K562 (cell line): ENCODE results near the gene CSF3. TPM values are rescaled to one million over a fixed set of nuclear protein-coding genes. Genes with fewer than 3 reads are reported as not detected.
A peak's percentile ranks its signal among the peaks of the same experiment; 100 is the strongest.

ENCODE experiments used
- HDAC1 ChIP-seq, 2 experiments: fragments of 450-650 bp; IDR thresholded peaks; 2 replicates each; pipeline ENCODE4 v1.6.1; 2016 to 2017; ENCODE audit warnings: inconsistent platforms in 1 of 2, mild to moderate bottlenecking in 1 of 2, moderate library complexity in 1 of 2
- HMG20B ChIP-seq: fragments of 250-450 bp; sonication (Bioruptor Pico); IDR thresholded peaks from 2 replicates; pipeline ENCODE4 v1.5.0; 2021; ENCODE audit warnings: mild to moderate bottlenecking
- KLF13 ChIP-seq: fragments of 450-650 bp; IDR thresholded peaks from 2 replicates; pipeline ENCODE4 v1.6.1; 2016; ENCODE audit warnings: missing genetic modification characterization, low read depth, mild to moderate bottlenecking, missing compliant biosample characterization, moderate library complexity, borderline replicate concordance
- MAFK ChIP-seq: IDR thresholded peaks from 2 replicates; pipeline ENCODE4 v1.6.1; 2011; ENCODE audit warnings: low read length, improper control_type of control experiment
- MEIS2 ChIP-seq: fragments of 450-650 bp; IDR thresholded peaks from 2 replicates; pipeline ENCODE4 v1.6.1; 2014; ENCODE audit warnings: mild to moderate bottlenecking; ENCODE audit not compliant: partially characterized antibody
- PHB ChIP-seq: fragments of 250-450 bp; sonication (Bioruptor Pico); IDR thresholded peaks from 2 replicates; pipeline ENCODE4 v1.5.0; 2021
- RBBP5 ChIP-seq: fragments of 200-600 bp; sonication (generic); IDR thresholded peaks from 2 replicates; pipeline ENCODE4 v1.6.1; 2012; ENCODE audit warnings: borderline replicate concordance, mild to moderate bottlenecking, low read length, control low read depth, inconsistent platforms; ENCODE audit not compliant: insufficient read depth, poor library complexity, severe bottlenecking
- SAP30 ChIP-seq: fragments of 200-600 bp; sonication (generic); IDR thresholded peaks from 2 replicates; pipeline ENCODE4 v1.6.1; 2012; ENCODE audit warnings: borderline replicate concordance, low read depth, mild to moderate bottlenecking, moderate library complexity, low read length, control low read depth, inconsistent platforms; ENCODE audit not compliant: insufficient read depth, poor library complexity, severe bottlenecking
- SIN3A ChIP-seq, 2 experiments: fragments of 150-350 bp in 1 of 2; IDR thresholded peaks; 2 replicates each; pipeline ENCODE4 v1.6.1; 2011 to 2016; ENCODE audit warnings: borderline replicate concordance in 2 of 2, low read depth in 2 of 2, low read length in 2 of 2, mild to moderate bottlenecking in 2 of 2, moderate library complexity in 2 of 2; ENCODE audit not compliant: control insufficient read depth in 1 of 2
- ZNF586 ChIP-seq: fragments of 450-650 bp; formaldehyde crosslinking; conservative IDR thresholded peaks from 2 replicates; pipeline ENCODE4 v1.4.0; 2020; ENCODE audit warnings: mild to moderate bottlenecking, moderate library complexity
- polyA plus RNA-seq, 8 experiments: library from polyadenylated mRNA; depleted of rRNA in 4 of 8; stranded (reverse) in 5 of 8; unstranded in 3 of 8; fragments of >200 nt; fragmentation: Nextera tagmentation in 2 of 8; fragmentation: Illumina TruSeq in 1 of 8; extraction: Ambion mirVana in 2 of 8; extraction: Trizol in 1 of 8; gene quantifications; 2 replicates each; pipeline versions ENCODE4 v1.2.1 to v1.2.3, GENCODE V29; 2011 to 2014; ENCODE audit warnings: inconsistent platforms in 1 of 8, missing spikeins in 1 of 8
- total RNA-seq, 7 experiments: library from RNA; depleted of rRNA in 6 of 7; stranded (reverse); fragments of >200 nt in 6 of 7; fragmentation: Illumina TruSeq in 2 of 7; extraction: Trizol in 2 of 7; gene quantifications; 2 replicates each; pipeline versions ENCODE4 v1.2.1 to v1.2.3, GENCODE V29; 2011 to 2021; ENCODE audit warnings: low replicate concordance in 1 of 7
- TF ChIP-seq, protein P1 (sequence below): sonication (generic); formaldehyde crosslinking; IDR thresholded peaks from 2 replicates; pipeline ENCODE4 v1.8.0; 2022; ENCODE audit warnings: mild to moderate bottlenecking, missing genetic modification reagents
- TF ChIP-seq, protein P2 (sequence below): fragments of 450-650 bp; formaldehyde crosslinking; IDR thresholded peaks from 2 replicates; pipeline ENCODE4 v1.4.0; 2022; ENCODE audit warnings: missing genetic modification characterization
- TF ChIP-seq, protein P3 (sequence below): fragments of 450-650 bp; IDR thresholded peaks from 2 replicates; pipeline ENCODE4 v1.6.1; 2016
- TF ChIP-seq, protein P4 (sequence below): fragments of 450-650 bp; IDR thresholded peaks from 2 replicates; pipeline ENCODE4 v1.6.1; 2016; ENCODE audit warnings: borderline replicate concordance

Gene CSF3
- total and polyA plus RNA-seq, 9 of the 15 experiments (the other 6 are each of a cell fraction or from before 2014, with no cell fraction given): 0.19 TPM; not detected in 8

DNA sequence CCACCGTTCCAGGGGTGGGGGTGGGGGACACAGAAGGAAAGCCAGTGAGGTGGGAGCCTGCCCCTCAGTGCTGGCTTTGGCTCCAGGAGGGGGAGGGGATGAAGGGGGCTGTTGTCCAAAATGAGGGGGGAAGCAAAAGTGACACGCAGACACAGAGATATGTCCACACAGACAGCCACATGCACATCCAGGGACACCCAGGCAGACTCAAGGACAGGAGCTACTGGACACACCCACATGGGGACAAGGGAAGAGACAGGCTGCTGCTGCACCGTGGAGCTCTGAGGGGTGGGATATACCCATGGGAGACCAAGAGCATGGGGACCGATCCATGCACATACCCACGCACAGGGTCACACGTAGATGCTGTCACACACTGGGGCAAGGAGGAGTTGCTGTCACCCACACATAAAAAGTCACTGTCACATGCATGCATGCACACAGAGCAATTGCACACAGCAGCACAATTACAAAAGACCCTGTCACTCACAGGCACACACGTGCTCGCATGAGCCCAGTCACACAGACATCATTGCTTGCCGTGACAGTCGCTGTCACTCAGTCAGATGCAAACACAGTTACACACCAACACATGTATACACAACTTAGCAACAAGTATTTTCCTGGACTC lies 48.8 kb downstream of the CSF3 start (continued):
- TF ChIP-seq, protein P1, sequence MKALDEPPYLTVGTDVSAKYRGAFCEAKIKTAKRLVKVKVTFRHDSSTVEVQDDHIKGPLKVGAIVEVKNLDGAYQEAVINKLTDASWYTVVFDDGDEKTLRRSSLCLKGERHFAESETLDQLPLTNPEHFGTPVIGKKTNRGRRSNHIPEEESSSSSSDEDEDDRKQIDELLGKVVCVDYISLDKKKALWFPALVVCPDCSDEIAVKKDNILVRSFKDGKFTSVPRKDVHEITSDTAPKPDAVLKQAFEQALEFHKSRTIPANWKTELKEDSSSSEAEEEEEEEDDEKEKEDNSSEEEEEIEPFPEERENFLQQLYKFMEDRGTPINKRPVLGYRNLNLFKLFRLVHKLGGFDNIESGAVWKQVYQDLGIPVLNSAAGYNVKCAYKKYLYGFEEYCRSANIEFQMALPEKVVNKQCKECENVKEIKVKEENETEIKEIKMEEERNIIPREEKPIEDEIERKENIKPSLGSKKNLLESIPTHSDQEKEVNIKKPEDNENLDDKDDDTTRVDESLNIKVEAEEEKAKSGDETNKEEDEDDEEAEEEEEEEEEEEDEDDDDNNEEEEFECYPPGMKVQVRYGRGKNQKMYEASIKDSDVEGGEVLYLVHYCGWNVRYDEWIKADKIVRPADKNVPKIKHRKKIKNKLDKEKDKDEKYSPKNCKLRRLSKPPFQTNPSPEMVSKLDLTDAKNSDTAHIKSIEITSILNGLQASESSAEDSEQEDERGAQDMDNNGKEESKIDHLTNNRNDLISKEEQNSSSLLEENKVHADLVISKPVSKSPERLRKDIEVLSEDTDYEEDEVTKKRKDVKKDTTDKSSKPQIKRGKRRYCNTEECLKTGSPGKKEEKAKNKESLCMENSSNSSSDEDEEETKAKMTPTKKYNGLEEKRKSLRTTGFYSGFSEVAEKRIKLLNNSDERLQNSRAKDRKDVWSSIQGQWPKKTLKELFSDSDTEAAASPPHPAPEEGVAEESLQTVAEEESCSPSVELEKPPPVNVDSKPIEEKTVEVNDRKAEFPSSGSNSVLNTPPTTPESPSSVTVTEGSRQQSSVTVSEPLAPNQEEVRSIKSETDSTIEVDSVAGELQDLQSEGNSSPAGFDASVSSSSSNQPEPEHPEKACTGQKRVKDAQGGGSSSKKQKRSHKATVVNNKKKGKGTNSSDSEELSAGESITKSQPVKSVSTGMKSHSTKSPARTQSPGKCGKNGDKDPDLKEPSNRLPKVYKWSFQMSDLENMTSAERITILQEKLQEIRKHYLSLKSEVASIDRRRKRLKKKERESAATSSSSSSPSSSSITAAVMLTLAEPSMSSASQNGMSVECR: peak; percentile 29; the same call in 1 of the 2 replicates
- TF ChIP-seq, protein P2, sequence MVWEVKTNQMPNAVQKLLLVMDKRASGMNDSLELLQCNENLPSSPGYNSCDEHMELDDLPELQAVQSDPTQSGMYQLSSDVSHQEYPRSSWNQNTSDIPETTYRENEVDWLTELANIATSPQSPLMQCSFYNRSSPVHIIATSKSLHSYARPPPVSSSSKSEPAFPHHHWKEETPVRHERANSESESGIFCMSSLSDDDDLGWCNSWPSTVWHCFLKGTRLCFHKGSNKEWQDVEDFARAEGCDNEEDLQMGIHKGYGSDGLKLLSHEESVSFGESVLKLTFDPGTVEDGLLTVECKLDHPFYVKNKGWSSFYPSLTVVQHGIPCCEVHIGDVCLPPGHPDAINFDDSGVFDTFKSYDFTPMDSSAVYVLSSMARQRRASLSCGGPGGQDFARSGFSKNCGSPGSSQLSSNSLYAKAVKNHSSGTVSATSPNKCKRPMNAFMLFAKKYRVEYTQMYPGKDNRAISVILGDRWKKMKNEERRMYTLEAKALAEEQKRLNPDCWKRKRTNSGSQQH: no peak
- TF ChIP-seq, protein P3, sequence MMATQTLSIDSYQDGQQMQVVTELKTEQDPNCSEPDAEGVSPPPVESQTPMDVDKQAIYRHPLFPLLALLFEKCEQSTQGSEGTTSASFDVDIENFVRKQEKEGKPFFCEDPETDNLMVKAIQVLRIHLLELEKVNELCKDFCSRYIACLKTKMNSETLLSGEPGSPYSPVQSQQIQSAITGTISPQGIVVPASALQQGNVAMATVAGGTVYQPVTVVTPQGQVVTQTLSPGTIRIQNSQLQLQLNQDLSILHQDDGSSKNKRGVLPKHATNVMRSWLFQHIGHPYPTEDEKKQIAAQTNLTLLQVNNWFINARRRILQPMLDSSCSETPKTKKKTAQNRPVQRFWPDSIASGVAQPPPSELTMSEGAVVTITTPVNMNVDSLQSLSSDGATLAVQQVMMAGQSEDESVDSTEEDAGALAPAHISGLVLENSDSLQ: peak; percentile 93
- no peak for TF ChIP-seq PHB (CRISPR knock-in tag)
- peak in 1 of 2 experiments; percentile 65; a peak in 1 of 4 replicates for TF ChIP-seq HDAC1 (IDR thresholded peaks at IDR 0.05)
- TF ChIP-seq ZNF586 (CRISPR knock-in tag): no peak
- TF ChIP-seq MAFK: peak; percentile 14; the same call in 1 of the 2 replicates
- peak; percentile 16 to 32; a peak in 1 of 4 replicates for TF ChIP-seq SIN3A (IDR thresholded peaks at IDR 0.05; ENCODE audit: borderline replicate concordance in 2 of 2, control insufficient read depth in 1 of 2, low read depth in 2 of 2, low read length in 2 of 2)
- TF ChIP-seq SAP30: no peak
- TF ChIP-seq HMG20B (CRISPR knock-in tag): no peak
- TF ChIP-seq KLF13 (tag): 0 out of 2 replicates have a peak, but pooled peaks have one; percentile 12
- TF ChIP-seq, protein P4, sequence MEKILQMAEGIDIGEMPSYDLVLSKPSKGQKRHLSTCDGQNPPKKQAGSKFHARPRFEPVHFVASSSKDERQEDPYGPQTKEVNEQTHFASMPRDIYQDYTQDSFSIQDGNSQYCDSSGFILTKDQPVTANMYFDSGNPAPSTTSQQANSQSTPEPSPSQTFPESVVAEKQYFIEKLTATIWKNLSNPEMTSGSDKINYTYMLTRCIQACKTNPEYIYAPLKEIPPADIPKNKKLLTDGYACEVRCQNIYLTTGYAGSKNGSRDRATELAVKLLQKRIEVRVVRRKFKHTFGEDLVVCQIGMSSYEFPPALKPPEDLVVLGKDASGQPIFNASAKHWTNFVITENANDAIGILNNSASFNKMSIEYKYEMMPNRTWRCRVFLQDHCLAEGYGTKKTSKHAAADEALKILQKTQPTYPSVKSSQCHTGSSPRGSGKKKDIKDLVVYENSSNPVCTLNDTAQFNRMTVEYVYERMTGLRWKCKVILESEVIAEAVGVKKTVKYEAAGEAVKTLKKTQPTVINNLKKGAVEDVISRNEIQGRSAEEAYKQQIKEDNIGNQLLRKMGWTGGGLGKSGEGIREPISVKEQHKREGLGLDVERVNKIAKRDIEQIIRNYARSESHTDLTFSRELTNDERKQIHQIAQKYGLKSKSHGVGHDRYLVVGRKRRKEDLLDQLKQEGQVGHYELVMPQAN: peak; percentile 65; the same call in 1 of the 2 replicates
- TF ChIP-seq RBBP5: peak; percentile 3
- TF ChIP-seq MEIS2: peak; percentile 57
